HCEC 1CT (cell line): Measurements from ENCODE around the gene DGKQ.
"Not testable (repeated sequence)": the region's sequence is repeated elsewhere in the genome, so short reads cannot be mapped to it uniquely, and the experiment has no call there.

Experiments used
- DNase-seq: peaks from one replicate; pipeline ENCODE4 v3.0.0-alpha.2; 2017

The DGKQ gene

GRCh38 chr4:947491-947971 lies 25.8 kb downstream of the DGKQ start:
- no peak for DNase-seq

GRCh38 chr4:946517-947471 lies 26.6 kb downstream of the DGKQ start:
- no peak for DNase-seq

- no peak for DNase-seq
Observed at GRCh38 chr4:946103-946450, 27.3 kb downstream of the DGKQ start.

- DNase-seq = no peak
Observed at GRCh38 chr4:945274-946102, 27.9 kb downstream of the DGKQ start.

- not testable (repeated sequence) for DNase-seq
Observed at GRCh38 chr4:939508-939907, 33.9 kb downstream of the DGKQ start.

GRCh38 chr4:932713-933070 lies 40.7 kb downstream of the DGKQ start:
- no peak for DNase-seq

GRCh38 chr4:931960-932712 lies 41.2 kb downstream of the DGKQ start, which contains the start of the genes GAK and TMEM175:
TSS of gene GAK (minus strand) at chr4:932316. CDS start at chr4:932187, 129 bp downstream.
TSS of gene TMEM175 (plus strand) at chr4:932460. CDS start at chr4:947740, 15,280 bp downstream.
- DNase-seq = peak; percentile 83

- DNase-seq = peak; percentile 62
Observed at GRCh38 chr4:931194-931959, 42.0 kb downstream of the DGKQ start.

- no peak for DNase-seq
Observed at GRCh38 chr4:930827-931193, 42.6 kb downstream of the DGKQ start.

- no peak for DNase-seq
Observed at GRCh38 chr4:930028-930551, 43.3 kb downstream of the DGKQ start.

GRCh38 chr4:929096-929765 lies 44.1 kb downstream of the DGKQ start:
- no peak for DNase-seq

GRCh38 chr4:927566-927965 lies 45.8 kb downstream of the DGKQ start:
- DNase-seq = not testable (repeated sequence)

- no peak for DNase-seq
Observed at GRCh38 chr4:926538-926937, 46.8 kb downstream of the DGKQ start.

GRCh38 chr4:925771-926500 lies 47.4 kb downstream of the DGKQ start:
- no peak for DNase-seq

GRCh38 chr4:925171-925570 lies 48.2 kb downstream of the DGKQ start:
- DNase-seq = no peak

- DNase-seq = no peak
Observed at GRCh38 chr4:924107-925096, 49.0 kb downstream of the DGKQ start.

GRCh38 chr4:921830-922331 lies 51.5 kb downstream of the DGKQ start:
- no peak for DNase-seq

- not testable (repeated sequence) for DNase-seq
Observed at GRCh38 chr4:919004-919680, 54.2 kb downstream of the DGKQ start.
